ENCODE results near the gene PIK3R6. TPM values are rescaled to one million over a fixed set of nuclear protein-coding genes. Genes with fewer than 3 reads are reported as not detected.

Gene PIK3R6
- total RNA-seq, 4 donors from 2014 or later = 0.55 to 1.4 TPM; not detected in 2

DNA sequence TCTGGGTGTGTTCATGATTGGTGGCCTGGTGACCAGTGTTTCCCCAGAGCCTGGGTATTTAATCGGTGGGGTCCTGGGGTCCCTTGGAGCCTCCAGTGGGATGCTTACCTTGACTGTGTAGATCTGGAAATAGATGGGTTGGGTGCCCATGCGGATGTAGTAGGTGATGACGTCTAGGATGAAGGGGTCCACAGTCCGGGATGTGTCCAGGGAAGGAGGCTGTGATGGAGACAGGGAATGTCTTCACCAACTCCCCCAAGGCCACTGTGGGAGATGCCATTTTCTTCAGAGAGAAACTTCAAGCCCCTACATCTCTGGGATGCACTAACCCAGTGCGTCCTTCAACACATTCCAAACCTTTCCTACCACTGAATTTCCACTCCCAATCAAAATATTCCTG, 44.2 kb downstream of the PIK3R6 start:
- Histone ChIP-seq H3K9me3 (peaks cover 3 to 6% of the 10 kb centered on the region in 2 donors), H3K27ac (no peak overlapping the region), H3K36me3 (no peaks in the 10 kb centered on the region), H3K4me1 (no peaks in the 10 kb centered on the region), H3K4me3 (no peak overlapping the region), H3K27me3 (no peaks in the 10 kb centered on the region)
- DNase-seq = no peak
- no peak for TF ChIP-seq EP300 (IDR thresholded peaks at IDR 0.05; ENCODE audit: low read depth)
- TF ChIP-seq POLR2AphosphoS5 (IDR thresholded peaks at IDR 0.05) = no peak
- TF ChIP-seq, protein P1, sequence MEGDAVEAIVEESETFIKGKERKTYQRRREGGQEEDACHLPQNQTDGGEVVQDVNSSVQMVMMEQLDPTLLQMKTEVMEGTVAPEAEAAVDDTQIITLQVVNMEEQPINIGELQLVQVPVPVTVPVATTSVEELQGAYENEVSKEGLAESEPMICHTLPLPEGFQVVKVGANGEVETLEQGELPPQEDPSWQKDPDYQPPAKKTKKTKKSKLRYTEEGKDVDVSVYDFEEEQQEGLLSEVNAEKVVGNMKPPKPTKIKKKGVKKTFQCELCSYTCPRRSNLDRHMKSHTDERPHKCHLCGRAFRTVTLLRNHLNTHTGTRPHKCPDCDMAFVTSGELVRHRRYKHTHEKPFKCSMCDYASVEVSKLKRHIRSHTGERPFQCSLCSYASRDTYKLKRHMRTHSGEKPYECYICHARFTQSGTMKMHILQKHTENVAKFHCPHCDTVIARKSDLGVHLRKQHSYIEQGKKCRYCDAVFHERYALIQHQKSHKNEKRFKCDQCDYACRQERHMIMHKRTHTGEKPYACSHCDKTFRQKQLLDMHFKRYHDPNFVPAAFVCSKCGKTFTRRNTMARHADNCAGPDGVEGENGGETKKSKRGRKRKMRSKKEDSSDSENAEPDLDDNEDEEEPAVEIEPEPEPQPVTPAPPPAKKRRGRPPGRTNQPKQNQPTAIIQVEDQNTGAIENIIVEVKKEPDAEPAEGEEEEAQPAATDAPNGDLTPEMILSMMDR (IDR thresholded peaks at IDR 0.05) = no peak
- no peak for TF ChIP-seq POLR2A (IDR thresholded peaks at IDR 0.05)
- intact Hi-C loops (cut with DNase I; ENCODE audit: low total_unique reads) = no loop called here
- WGBS, 2 donors (ENCODE audit: low coverage in 1 of 2) = 99% methylated on average over 5 of the region's 5 CpGs; no CpG with 5 or more reads in 1 of the 2 donors
- in situ Hi-C loops (cut with MboI; ENCODE audit: low pct_ligation_motif_present in 1 of 4, low pct_unique_long_range_greater_than_20kb in 1 of 4, low sequenced_read_pairs in 3 of 4) = no loop called here

DNA sequence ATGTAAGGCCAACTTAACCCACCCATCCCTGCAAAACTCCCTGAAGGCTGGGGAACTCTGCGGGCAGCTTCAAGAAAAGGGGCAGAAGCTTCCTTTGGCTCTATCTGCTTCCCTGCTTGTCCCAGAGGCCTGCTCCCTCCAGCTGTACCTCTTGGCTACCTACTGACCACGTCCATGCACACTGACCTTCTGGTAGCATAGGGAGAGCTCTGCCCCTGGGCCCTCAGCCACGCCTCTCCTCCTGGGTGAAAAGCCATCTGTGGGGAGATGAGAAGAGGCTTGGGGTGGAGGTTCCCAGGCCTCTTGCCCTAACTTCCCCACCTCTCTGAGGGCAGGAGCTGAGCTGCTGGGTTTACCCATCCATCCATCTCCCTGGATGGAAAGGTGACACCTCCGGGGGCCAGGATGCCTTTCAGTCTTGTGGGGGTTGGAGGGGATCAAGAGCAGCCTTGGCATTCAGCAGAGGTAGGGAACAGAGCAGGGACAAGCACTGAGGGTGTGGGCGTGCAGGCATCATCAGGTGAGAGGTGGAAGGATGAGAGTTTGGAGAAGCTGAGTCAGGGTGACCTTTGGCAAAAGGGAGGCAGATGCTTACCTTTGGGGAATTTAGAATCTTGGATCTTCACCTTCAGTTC, 45.0 kb downstream of the PIK3R6 start:
- no peak for DNase-seq
- intact Hi-C loops (cut with DNase I; ENCODE audit: low total_unique reads) = no loop called here
- H3K27ac ChIP-seq = no peak overlapping the region
- H3K27me3 ChIP-seq = no peaks in the 10 kb centered on the region
- H3K36me3 ChIP-seq = no peaks in the 10 kb centered on the region
- in situ Hi-C loops (cut with MboI; ENCODE audit: low pct_ligation_motif_present in 1 of 4, low pct_unique_long_range_greater_than_20kb in 1 of 4, low sequenced_read_pairs in 3 of 4) = no loop called here
- H3K4me3 ChIP-seq = no peak overlapping the region
- 82 to 100% methylated on average over 2 to 5 of the region's 5 CpGs for WGBS, 2 donors (ENCODE audit: low coverage in 1 of 2)
- peaks cover 3 to 6% of the 10 kb centered on the region in 2 donors for H3K9me3 ChIP-seq
- TF ChIP-seq POLR2A (IDR thresholded peaks at IDR 0.05) = no peak
- TF ChIP-seq, protein P1 (IDR thresholded peaks at IDR 0.05) = no peak
- no peak for TF ChIP-seq POLR2AphosphoS5 (IDR thresholded peaks at IDR 0.05)
- no peak for TF ChIP-seq EP300 (IDR thresholded peaks at IDR 0.05; ENCODE audit: low read depth)
- no peaks in the 10 kb centered on the region for H3K4me1 ChIP-seq

DNA sequence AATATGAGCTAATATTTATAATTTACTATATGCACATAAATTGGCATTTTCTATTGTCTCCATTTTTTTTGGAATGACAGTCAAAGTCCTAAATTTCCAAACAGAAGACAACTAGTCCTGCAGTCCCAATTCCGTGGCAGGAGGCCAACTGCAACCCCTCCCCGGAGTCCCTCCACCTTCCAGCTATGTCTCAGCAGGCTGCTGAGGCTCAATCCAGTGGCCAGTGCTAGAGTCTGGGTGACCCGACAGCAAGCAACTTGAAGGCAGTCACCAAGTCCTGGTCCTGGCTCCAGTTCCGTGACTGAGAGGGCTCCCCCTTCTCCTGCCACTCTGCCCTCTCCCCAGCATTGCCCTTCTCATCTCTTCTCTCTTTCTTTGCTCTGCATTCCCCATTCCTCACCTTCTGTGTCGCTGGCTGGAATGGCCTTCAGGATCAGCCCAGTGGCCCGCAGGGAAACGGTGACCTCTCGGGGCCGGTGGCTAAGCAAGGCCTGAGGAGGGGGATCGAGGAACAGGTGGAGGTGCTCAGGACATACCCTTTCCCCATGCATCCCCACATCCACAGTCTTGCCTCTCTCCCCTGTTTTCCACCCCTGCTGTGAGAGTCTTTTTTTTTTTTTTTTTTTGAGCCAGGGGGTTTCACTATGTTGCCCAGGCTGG, 45.9 kb downstream of the PIK3R6 start:
- no peak for DNase-seq
- in situ Hi-C loops (cut with MboI; ENCODE audit: low pct_ligation_motif_present in 1 of 4, low pct_unique_long_range_greater_than_20kb in 1 of 4, low sequenced_read_pairs in 3 of 4) = no loop called here

More for the DNA sequence above, 45.9 kb downstream of the PIK3R6 start:
- Histone ChIP-seq H3K4me3 (no peak overlapping the region), H3K27ac (no peak overlapping the region), H3K36me3 (no peaks in the 10 kb centered on the region), H3K4me1 (no peaks in the 10 kb centered on the region), H3K27me3 (no peaks in the 10 kb centered on the region), H3K9me3 (peaks cover 3 to 6% of the 10 kb centered on the region in 2 donors)
- TF ChIP-seq EP300 (IDR thresholded peaks at IDR 0.05; ENCODE audit: low read depth) (no peak), POLR2A (IDR thresholded peaks at IDR 0.05) (no peak), POLR2AphosphoS5 (IDR thresholded peaks at IDR 0.05) (no peak)
- TF ChIP-seq, protein P1 (IDR thresholded peaks at IDR 0.05) = no peak
- intact Hi-C loops (cut with DNase I; ENCODE audit: low total_unique reads) = no loop called here
- WGBS, 2 donors (ENCODE audit: low coverage in 1 of 2) = 89% methylated on average over 10 of the region's 10 CpGs; no CpG with 5 or more reads in 1 of the 2 donors

Measured in transverse colon (tissue), 4 donors.